Heart left ventricle (tissue), 16 donors: Measurements from ENCODE around the gene ZGLP1. TPM values are rescaled to one million over a fixed set of nuclear protein-coding genes. Genes with fewer than 3 reads are reported as not detected.

Experiments used
- ATAC-seq, 4 donors: fragments of 200-7000 bp; cut with Tn5 transposase; one replicate each; pipeline ENCODE4 v1.9.1; 2020 to 2022; ENCODE audit warnings: moderate library complexity in 4 of 4, mild to moderate bottlenecking in 3 of 4, moderate number of reproducible peaks in 1 of 4
- DNase-seq, 5 donors: peaks; one replicate each; pipeline ENCODE4 v3.0.0-alpha.2; 2020
- H3K27ac ChIP-seq, 12 donors: fragments of 200-600 bp; sonication (generic) in 4 of 12; one replicate each; pipeline versions ENCODE4 v1.5.0 to v1.8.0; 2016 to 2022; ENCODE audit warnings: mild to moderate bottlenecking in 2 of 12
- H3K27me3 ChIP-seq, 9 donors: fragments of 200-600 bp; sonication (generic) in 2 of 9; one replicate each; pipeline versions ENCODE4 v1.5.1 to v1.8.0; 2016 to 2022; ENCODE audit warnings: mild to moderate bottlenecking in 3 of 9
- H3K36me3 ChIP-seq, 9 donors: fragments of 200-600 bp; sonication (generic) in 2 of 9; one replicate each; pipeline versions ENCODE4 v1.5.0 to v1.8.0; 2018 to 2022; ENCODE audit warnings: mild to moderate bottlenecking in 2 of 9
- H3K4me1 ChIP-seq, 12 donors: fragments of 200-600 bp; sonication (generic) in 4 of 12; one replicate each; pipeline versions ENCODE4 v1.5.0 to v1.8.0; 2016 to 2022; ENCODE audit warnings: mild to moderate bottlenecking in 3 of 12
- H3K4me3 ChIP-seq, 12 donors: fragments of 200-600 bp; sonication (generic) in 4 of 12; one replicate each; pipeline versions ENCODE4 v1.5.0 to v1.8.0; 2017 to 2022; ENCODE audit warnings: mild to moderate bottlenecking in 9 of 12, moderate library complexity in 4 of 12
- H3K9me3 ChIP-seq, 12 donors: fragments of 200-600 bp; sonication (generic) in 4 of 12; one replicate each; pipeline versions ENCODE4 v1.5.0 to v1.8.0; 2016 to 2022; ENCODE audit warnings: mild to moderate bottlenecking in 1 of 12
- CTCF ChIP-seq, 12 donors: fragments of 200-600 bp; sonication (generic) in 4 of 12; IDR thresholded peaks; one replicate each; pipeline versions ENCODE4 v1.5.0 to v1.8.0; 2018 to 2022; ENCODE audit warnings: antibody characterized with exemption in 12 of 12, mild to moderate bottlenecking in 5 of 12
- POLR2A ChIP-seq, 2 donors: fragments of 450-650 bp; IDR thresholded peaks; one replicate each; pipeline ENCODE4 v1.6.1; 2017; ENCODE audit warnings: antibody characterized with exemption in 2 of 2, mild to moderate bottlenecking in 2 of 2, moderate library complexity in 2 of 2
- WGBS, 4 donors: extraction: QIAGEN DNeasy Blood & Tissue Kit in 2 of 4; methylation state at CpG; one replicate each; pipeline versions ENCODE4 v1.1.5 to v1.1.7; 2013 to 2018; 5-methylcytosine and 5-hydroxymethylcytosine counted together
- intact Hi-C, 10 donors: fragments of 100-400 bp; cut with DNase I; formaldehyde crosslinking; loops; one replicate each; pipeline versions ENCODE4 v1.11.1 to v1.14.2; 2022
- polyA plus RNA-seq, 2 donors: library from polyadenylated mRNA; stranded (reverse); fragments of 200-250 nt; gene quantifications; one replicate each; pipeline ENCODE4 v1.2.3, GENCODE V29; 2013
- total RNA-seq, 9 donors: library from RNA; depleted of rRNA in 2 of 9; stranded (reverse); fragments of >200 nt in 2 of 9; fragmentation: NEBNext Ultra II Directional in 3 of 9; extraction: Animal tissue kit (Norgen Biotek cat#: 25700) in 3 of 9; gene quantifications; one replicate each; pipeline versions ENCODE4 v1.1.0 to v1.2.4, GENCODE V29; 2016 to 2023
- donor health status: ischemic (EF 13 %, LVEDD 7.1; RV severe dilation, severe dysfunction).
- donor health status: healthy with polysubstance abuse.
- donor health status: DM: no; HTN: yes; CAD: no.
- donor health status: DM: no; HTN: no; CAD: no.
- donor health status: ischemic (EF 25% LVEDD 6.9; RV normal size, moderate dysfunction).
- donor health status: ischemic (EF 25% LVEDD 5.7; RV mildly dilated, moderate dysfunction).
- donor health status: healthy.
- donor health status: DM: yes; HTN: yes; CAD: no.
- donor health status: ischemic (EF 35%, LVEDD 5.7; RV mildly dilated, moderate dysfunction).
- donor health status: nonischemic (EF 11% LVEDD 7.7; RV severe dilation, severe dysfunction).
- donor health status: DM: yes; HTN: yes; CAD: no.
- donor health status: PGD.
- donor health status: ischemic (EF 29% LVEDD 5.4; RV normal size, mild dysfunction).
- donor health status: nonischemic (EF 23%, LVEDD 6.1; RV moderate dilation, normal function).

Gene ZGLP1
- total and polyA plus RNA-seq, 11 donors: 0.16 to 2.2 (median 1.1) TPM

GRCh38 chr19:10278935-10279334 lies 30.7 kb downstream of the ZGLP1 start:
- no peak for DNase-seq
- TF ChIP-seq POLR2A (IDR thresholded peaks at IDR 0.05) (no peak), CTCF (IDR thresholded peaks at IDR 0.05) (no peak)
- Histone ChIP-seq H3K36me3 (peaks cover 0 to 99% (median 34%) of the 10 kb centered on the region in 9 donors), H3K9me3 (no peaks in the 10 kb centered on the region), H3K27ac (no peak overlapping the region), H3K27me3 (no peaks in the 10 kb centered on the region), H3K4me3 (no peak overlapping the region), H3K4me1 (peaks cover 0 to 34% (median 0%) of the 10 kb centered on the region in 12 donors)
- WGBS, 4 donors: 95 to 100% (median 98%) methylated on average over 1 of the region's 1 CpG
- ATAC-seq: no peak
- intact Hi-C loops: no loop called here

GRCh38 chr19:10277795-10278589 lies 31.6 kb downstream of the ZGLP1 start:
- Histone ChIP-seq H3K4me1 (peaks cover 0 to 42% (median 0%) of the 10 kb centered on the region in 12 donors), H3K27me3 (no peaks in the 10 kb centered on the region), H3K27ac (no peak overlapping the region), H3K36me3 (peaks cover 0 to 90% (median 28%) of the 10 kb centered on the region in 9 donors), H3K9me3 (no peaks in the 10 kb centered on the region), H3K4me3 (no peak overlapping the region)
- DNase-seq (no peak), ATAC-seq (no peak)
- 89 to 91% (median 90%) methylated on average over 9 of the region's 9 CpGs for WGBS, 4 donors
- TF ChIP-seq POLR2A (IDR thresholded peaks at IDR 0.05) (no peak), CTCF (IDR thresholded peaks at IDR 0.05) (no peak)
- intact Hi-C loops: no loop called here

GRCh38 chr19:10274589-10274988 lies 35.0 kb downstream of the ZGLP1 start:
- H3K27me3 ChIP-seq: peaks cover 0 to 21% (median 3%) of the 10 kb centered on the region in 9 donors
- H3K36me3 ChIP-seq: peaks cover 0 to 60% (median 20%) of the 10 kb centered on the region in 9 donors
- H3K9me3 ChIP-seq: no peaks in the 10 kb centered on the region
- intact Hi-C loops: loop anchor here in 2 of 10 donors (5.0 kb wide), 1 partner anchor 58 kb away; the partner anchor contains the start of gene RAVER1 (in 2 of the 2)
- TF ChIP-seq CTCF (IDR thresholded peaks at IDR 0.05) (no peak), POLR2A (IDR thresholded peaks at IDR 0.05) (no peak)
- no peak overlapping the region for H3K27ac ChIP-seq
- DNase-seq: no peak
- 82 to 87% (median 84%) methylated on average over 10 of the region's 10 CpGs for WGBS, 4 donors
- ATAC-seq: no peak
- peak overlapping the region in 1 of 12 donors; percentile 78 for H3K4me3 ChIP-seq
- peaks cover 0 to 64% (median 8%) of the 10 kb centered on the region in 12 donors for H3K4me1 ChIP-seq

GRCh38 chr19:10271543-10272086 lies 38.0 kb downstream of the ZGLP1 start:
- peak overlapping the region; percentile 19 to 78 (median 60) for H3K4me3 ChIP-seq
- TF ChIP-seq CTCF (IDR thresholded peaks at IDR 0.05): no peak
- TF ChIP-seq POLR2A (IDR thresholded peaks at IDR 0.05): no peak
- intact Hi-C loops: loop anchor here in 2 of 10 donors (5.0 kb wide), 1 partner anchor 61 kb away; the partner anchor contains the start of gene RAVER1 (in 2 of the 2)
- no peaks in the 10 kb centered on the region for H3K9me3 ChIP-seq
- peaks cover 0 to 23% (median 3%) of the 10 kb centered on the region in 9 donors for H3K27me3 ChIP-seq
- peaks cover 0 to 30% (median 11%) of the 10 kb centered on the region in 9 donors for H3K36me3 ChIP-seq
- ATAC-seq (no peak), DNase-seq (peak in 1 of 5 donors; percentile 30)
- H3K27ac ChIP-seq: peak overlapping the region in 11 of 12 donors; percentile 77 to 99 (median 89)
- H3K4me1 ChIP-seq: peaks cover 0 to 74% (median 17%) of the 10 kb centered on the region in 12 donors
- 26 to 41% (median 32%) methylated on average over 12 of the region's 12 CpGs for WGBS, 4 donors
